RWPE2 (cell line): ENCODE measurements around the gene HAUS3.
A peak's percentile ranks its signal among the peaks of the same experiment; 100 is the strongest.

Experiments
- ATAC-seq: fragments of 200-7000 bp; cut with Tn5 transposase; 3 replicates; pipeline ENCODE4 v1.9.1; 2021; ENCODE audit warnings: low read depth
- DNase-seq: peaks from one replicate; pipeline ENCODE4 v3.0.0-alpha.2; 2020; ENCODE audit warnings: low spot score
- H3K27ac ChIP-seq: fragments of 450-650 bp; 2 replicates; pipeline ENCODE4 v1.5.1; 2017; ENCODE audit warnings: mild to moderate bottlenecking; ENCODE audit not compliant: poor library complexity, severe bottlenecking
- H3K27me3 ChIP-seq: fragments of 250-450 bp; sonication (Bioruptor Pico); 2 replicates; pipeline ENCODE4 v1.5.1; 2021; ENCODE audit warnings: mild to moderate bottlenecking, moderate library complexity; ENCODE audit not compliant: insufficient read depth, poor library complexity, severe bottlenecking
- H3K36me3 ChIP-seq: fragments of 250-450 bp; sonication (Bioruptor Pico); 2 replicates; pipeline ENCODE4 v1.5.1; 2020; ENCODE audit warnings: low read depth, mild to moderate bottlenecking, moderate library complexity
- H3K4me1 ChIP-seq: fragments of 250-450 bp; sonication (Bioruptor Pico); 2 replicates; pipeline ENCODE4 v1.5.1; 2021; ENCODE audit warnings: mild to moderate bottlenecking, moderate library complexity; ENCODE audit not compliant: insufficient read depth, poor library complexity, severe bottlenecking
- H3K4me3 ChIP-seq: fragments of 250-450 bp; sonication (Bioruptor Pico); 2 replicates; pipeline ENCODE4 v1.5.1; 2021; ENCODE audit warnings: mild to moderate bottlenecking, moderate library complexity; ENCODE audit not compliant: severe bottlenecking
- H3K9me3 ChIP-seq: fragments of 250-450 bp; sonication (Bioruptor Pico); 2 replicates; pipeline ENCODE4 v1.5.1; 2021; ENCODE audit warnings: mild to moderate bottlenecking, moderate library complexity; ENCODE audit not compliant: severe bottlenecking
- CTCF ChIP-seq: fragments of 450-650 bp; IDR thresholded peaks from one replicate; pipeline ENCODE4 v1.5.1; 2017; ENCODE audit warnings: mild to moderate bottlenecking, moderate library complexity; ENCODE audit not compliant: poor library complexity, severe bottlenecking

Gene HAUS3

GRCh38 chr4:2285613-2286381, 43.9 kb upstream of the HAUS3 start:
- ATAC-seq = no peak
- TF ChIP-seq CTCF = no peak
- Histone ChIP-seq H3K27me3 (no peaks in the 10 kb centered on the region), H3K36me3 (no peaks in the 10 kb centered on the region), H3K4me1 (no peaks in the 10 kb centered on the region), H3K27ac (no peak overlapping the region), H3K4me3 (no peak overlapping the region), H3K9me3 (no peaks in the 10 kb centered on the region)
- DNase-seq = peak; percentile 61

- Histone ChIP-seq H3K36me3 (no peaks in the 10 kb centered on the region), H3K4me3 (no peak overlapping the region), H3K4me1 (no peaks in the 10 kb centered on the region), H3K27ac (no peak overlapping the region), H3K9me3 (no peaks in the 10 kb centered on the region), H3K27me3 (no peaks in the 10 kb centered on the region)
- ATAC-seq (peak; percentile 56; the same call in 1 of the 3 replicates), DNase-seq (no peak)
- no peak for TF ChIP-seq CTCF
Measured at GRCh38 chr4:2284934-2285612, 43.2 kb upstream of the HAUS3 start.

GRCh38 chr4:2284161-2284933, 42.4 kb upstream of the HAUS3 start:
- no peaks in the 10 kb centered on the region for H3K4me1 ChIP-seq
- no peak overlapping the region for H3K4me3 ChIP-seq
- H3K27me3 ChIP-seq = no peaks in the 10 kb centered on the region
- no peaks in the 10 kb centered on the region for H3K36me3 ChIP-seq
- H3K27ac ChIP-seq = no peak overlapping the region
- TF ChIP-seq CTCF = no peak
- H3K9me3 ChIP-seq = no peaks in the 10 kb centered on the region
- no peak for ATAC-seq
- DNase-seq = peak; percentile 26

- Histone ChIP-seq H3K27me3 (no peaks in the 10 kb centered on the region), H3K36me3 (no peaks in the 10 kb centered on the region), H3K27ac (no peak overlapping the region), H3K4me3 (no peak overlapping the region), H3K9me3 (no peaks in the 10 kb centered on the region), H3K4me1 (no peaks in the 10 kb centered on the region)
- ATAC-seq (no peak), DNase-seq (peak; percentile 1)
- no peak for TF ChIP-seq CTCF
Measured at GRCh38 chr4:2283199-2283711, 41.3 kb upstream of the HAUS3 start.
